Fibroblast of villous mesenchyme (primary cell): ENCODE data around the gene DUSP7. TPM values are rescaled to one million over a fixed set of nuclear protein-coding genes. Genes with fewer than 3 reads are reported as not detected.

Experiments used
- DNase-seq: peaks from one replicate; pipeline ENCODE4 v3.0.0-alpha.2; 2010; ENCODE audit warnings: low read depth
- H3K4me3 ChIP-seq: 2 replicates; pipeline ENCODE4 v1.5.1; 2011; ENCODE audit warnings: low read depth, mild to moderate bottlenecking, low read length
- total RNA-seq: library from RNA; depleted of rRNA; stranded (reverse); fragments of >200 nt; gene quantifications from 2 replicates; pipeline ENCODE4 v1.2.3, GENCODE V29; 2012
- TF ChIP-seq, protein P1 (sequence below): IDR thresholded peaks from 2 replicates; pipeline ENCODE4 v1.5.1; 2012; ENCODE audit warnings: low read depth, mild to moderate bottlenecking, low read length; ENCODE audit not compliant: insufficient read depth

Gene DUSP7
- total RNA-seq, 1 donor = 21.2 TPM

DNA sequence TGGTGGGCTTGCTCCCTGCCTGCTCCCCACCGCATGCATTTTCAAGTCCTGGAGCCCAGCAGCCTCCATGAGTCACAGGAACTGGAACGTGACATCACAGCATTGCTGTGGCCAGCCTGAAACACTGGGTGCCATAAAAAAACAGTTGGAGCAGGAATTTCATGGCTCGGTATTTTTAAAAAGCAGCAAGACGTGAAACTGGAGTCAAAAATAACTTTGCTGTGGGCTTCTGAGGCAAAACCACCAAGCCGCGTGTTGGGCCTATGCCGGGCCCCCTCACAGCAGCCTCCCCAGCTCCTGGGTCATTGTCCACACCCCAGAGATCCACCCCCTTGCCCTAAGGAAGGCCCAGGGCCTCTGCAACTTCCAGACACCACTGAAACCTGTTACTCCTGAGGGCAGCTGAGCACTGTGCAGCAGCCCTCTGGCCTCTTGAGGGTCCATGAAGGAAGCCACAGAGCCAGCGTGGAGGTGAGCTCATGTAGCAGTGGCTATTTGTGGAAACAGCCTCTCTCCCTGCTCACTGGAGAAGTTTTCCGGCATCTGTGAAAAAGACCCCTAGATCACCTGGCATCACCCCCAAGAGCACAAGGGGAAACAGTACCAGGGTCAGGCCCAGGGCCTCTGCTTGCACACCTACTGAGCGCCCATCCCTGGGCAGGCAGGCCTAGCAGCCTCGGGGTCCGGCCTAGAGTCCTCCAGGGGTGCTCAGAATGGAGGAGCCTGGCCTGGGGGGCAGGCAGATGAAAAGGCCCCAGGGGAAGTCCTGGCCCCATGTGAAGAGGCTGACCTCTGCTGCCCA is 34.0 kb upstream of the DUSP7 start:
- no peak overlapping the region for H3K4me3 ChIP-seq
- peak; percentile 92 for DNase-seq
- TF ChIP-seq, protein P1, sequence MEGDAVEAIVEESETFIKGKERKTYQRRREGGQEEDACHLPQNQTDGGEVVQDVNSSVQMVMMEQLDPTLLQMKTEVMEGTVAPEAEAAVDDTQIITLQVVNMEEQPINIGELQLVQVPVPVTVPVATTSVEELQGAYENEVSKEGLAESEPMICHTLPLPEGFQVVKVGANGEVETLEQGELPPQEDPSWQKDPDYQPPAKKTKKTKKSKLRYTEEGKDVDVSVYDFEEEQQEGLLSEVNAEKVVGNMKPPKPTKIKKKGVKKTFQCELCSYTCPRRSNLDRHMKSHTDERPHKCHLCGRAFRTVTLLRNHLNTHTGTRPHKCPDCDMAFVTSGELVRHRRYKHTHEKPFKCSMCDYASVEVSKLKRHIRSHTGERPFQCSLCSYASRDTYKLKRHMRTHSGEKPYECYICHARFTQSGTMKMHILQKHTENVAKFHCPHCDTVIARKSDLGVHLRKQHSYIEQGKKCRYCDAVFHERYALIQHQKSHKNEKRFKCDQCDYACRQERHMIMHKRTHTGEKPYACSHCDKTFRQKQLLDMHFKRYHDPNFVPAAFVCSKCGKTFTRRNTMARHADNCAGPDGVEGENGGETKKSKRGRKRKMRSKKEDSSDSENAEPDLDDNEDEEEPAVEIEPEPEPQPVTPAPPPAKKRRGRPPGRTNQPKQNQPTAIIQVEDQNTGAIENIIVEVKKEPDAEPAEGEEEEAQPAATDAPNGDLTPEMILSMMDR = no peak

DNA sequence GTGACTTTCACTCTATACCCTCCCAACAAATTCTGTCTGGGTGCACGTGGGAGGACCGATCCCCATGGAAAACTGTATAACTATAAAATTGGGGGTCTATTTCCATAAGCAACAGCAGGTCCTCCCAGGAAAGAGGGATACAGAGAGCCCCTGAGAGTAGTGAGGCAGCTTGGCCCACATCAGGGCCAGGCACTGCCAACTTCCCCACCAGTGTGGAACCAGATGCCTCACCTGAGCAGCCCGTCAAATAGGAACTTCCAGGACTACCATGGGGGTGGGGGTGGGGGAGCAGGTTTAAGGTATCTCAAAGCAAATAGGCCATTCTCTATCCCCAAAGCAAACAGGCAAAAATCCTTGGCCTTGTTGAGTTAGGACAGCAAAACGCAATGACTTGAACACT is 33.3 kb upstream of the DUSP7 start:
- no peak overlapping the region for H3K4me3 ChIP-seq
- DNase-seq = no peak
- TF ChIP-seq, protein P1 = no peak

DNA sequence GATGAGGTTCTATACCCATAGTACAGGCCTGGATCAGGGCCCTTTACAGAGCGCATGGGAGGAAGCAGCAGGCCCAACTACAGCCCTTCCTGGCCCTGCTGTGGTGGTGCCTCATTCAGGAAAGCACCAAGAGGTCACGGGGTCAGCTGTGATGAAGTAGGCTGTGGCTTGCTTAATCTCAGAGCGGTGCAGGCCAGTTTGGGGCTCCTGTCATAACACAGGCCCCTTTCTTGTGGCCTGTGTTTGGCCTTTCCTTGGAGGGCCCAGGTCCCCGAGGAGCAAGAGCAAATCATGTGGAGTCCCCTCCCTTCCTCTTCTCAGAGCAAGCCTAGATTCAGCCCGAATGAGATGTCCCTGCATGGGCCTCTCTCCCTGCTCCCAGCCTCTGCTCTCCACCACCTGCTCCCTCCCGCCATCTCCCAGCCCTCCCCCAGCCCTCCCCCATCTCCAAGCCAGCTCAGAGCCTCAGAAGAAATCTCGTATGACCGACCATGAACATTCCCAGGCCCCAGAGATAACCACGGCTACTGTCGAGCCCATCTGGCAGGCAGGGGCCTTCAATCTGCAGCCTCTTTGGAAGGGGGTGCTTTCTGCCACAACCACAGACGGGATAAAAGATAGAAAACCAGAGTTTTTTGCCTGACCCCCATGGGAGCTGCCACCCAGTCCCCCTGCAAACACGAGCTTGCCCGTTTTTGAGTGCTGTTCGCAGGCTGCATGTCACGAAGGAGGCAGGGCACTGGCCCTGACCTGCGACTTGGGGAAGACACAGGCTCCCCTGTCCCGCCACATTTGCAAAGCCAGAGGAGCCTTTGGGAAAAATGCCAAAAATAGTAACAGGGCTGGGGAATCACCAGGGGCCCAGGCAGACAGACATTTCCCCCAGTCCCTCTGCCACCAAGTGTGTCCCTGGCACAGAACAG is 32.3 kb upstream of the DUSP7 start:
- H3K4me3 ChIP-seq = no peak overlapping the region
- TF ChIP-seq, protein P1 = no peak
- DNase-seq = peak; percentile 91

DNA sequence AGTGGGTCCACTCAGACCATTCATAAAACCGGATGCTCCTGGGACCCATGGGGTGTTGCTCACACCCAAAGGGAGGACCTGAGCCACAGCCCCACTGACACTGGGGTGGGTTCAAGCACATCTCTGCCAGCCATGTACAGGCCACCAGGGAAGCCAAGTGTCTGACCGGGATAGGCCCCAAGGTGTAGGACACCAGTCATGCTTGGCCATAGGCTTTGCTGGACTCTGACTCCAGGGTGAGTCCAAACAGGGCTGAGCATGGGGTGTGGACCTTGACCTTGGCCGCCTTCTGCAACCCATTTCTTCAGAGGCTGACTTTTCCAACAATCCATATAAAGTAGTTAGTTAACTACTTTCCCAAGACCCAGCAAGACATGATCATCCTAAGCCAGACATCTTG is 31.4 kb upstream of the DUSP7 start:
- no peak overlapping the region for H3K4me3 ChIP-seq
- no peak for DNase-seq
- TF ChIP-seq, protein P1 = no peak

DNA sequence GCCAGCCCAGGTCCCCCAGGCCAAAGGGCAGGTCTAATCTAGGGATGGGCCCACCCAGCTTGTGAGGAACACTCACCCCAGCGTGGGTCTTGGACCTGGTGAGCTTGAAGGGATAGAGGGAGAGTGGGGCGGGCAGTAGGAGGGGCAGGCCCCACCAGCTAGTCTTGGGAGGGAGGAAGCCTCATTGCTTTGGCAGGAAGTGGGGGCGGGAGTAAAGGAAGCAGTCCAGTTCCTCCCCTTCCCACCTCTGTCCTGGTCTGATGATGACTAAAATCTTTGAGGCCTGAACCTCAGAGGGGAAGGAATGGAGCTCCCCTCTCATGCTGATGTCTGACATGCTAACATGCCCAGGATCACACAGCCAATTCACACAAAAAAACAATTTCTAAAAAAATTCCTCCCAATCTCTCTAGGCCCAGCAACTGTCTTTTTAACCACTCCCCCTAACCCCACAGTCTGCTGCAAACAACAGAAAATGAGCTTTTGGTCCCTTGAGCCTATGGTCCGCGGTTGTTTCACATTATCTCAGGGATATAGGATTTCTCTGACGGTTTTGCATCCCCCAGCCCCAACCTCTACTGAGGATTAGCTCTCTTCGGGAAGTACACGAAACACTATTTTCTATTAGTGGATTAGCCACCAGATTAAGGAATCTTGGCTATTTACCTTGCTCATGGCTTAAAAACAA is 30.7 kb upstream of the DUSP7 start:
- H3K4me3 ChIP-seq = no peak overlapping the region
- TF ChIP-seq, protein P1 = no peak
- no peak for DNase-seq

DNA sequence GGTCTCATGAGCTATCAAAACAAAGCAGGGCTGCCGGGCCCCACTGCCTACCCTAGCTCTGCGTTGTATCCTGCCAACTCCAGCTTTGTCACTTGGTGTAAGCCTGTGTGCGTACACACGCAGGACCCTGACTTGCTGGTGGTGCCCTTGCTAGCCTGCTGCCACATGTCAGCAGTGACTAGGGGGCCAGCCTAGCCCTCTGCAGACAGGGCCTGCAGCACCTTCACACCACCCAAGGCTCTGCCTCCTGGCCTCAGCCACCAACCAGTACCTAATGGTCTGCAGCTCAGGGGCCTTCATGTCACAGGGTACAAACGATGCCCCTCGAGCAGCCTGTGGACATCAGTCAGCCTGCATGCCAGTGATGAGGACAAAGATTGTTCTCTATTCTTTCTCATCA is 30.1 kb upstream of the DUSP7 start:
- TF ChIP-seq, protein P1 = no peak
- H3K4me3 ChIP-seq = no peak overlapping the region
- no peak for DNase-seq
